Gastroesophageal sphincter (tissue), 4 donors: ENCODE results near the gene MOB3C. TPM values are rescaled to one million over a fixed set of nuclear protein-coding genes. Genes with fewer than 3 reads are reported as not detected.

Source experiments
- ATAC-seq: fragments of 150-250 bp; one replicate; pipeline ENCODE4 v1.9.1; 2016; ENCODE audit warnings: mild to moderate bottlenecking, moderate library complexity
- H3K27ac ChIP-seq, 4 donors: fragments of 200-600 bp; sonication (generic) in 3 of 4; 1 replicate in 3 of 4; 2 replicates in 1 of 4; pipeline ENCODE4 v1.5.1; 2016 to 2019
- H3K27me3 ChIP-seq: fragments of 200-600 bp; sonication (generic); one replicate; pipeline ENCODE4 v1.5.1; 2019
- H3K36me3 ChIP-seq, 2 donors: fragments of 200-600 bp; sonication (generic); one replicate each; pipeline ENCODE4 v1.5.1; 2019; ENCODE audit warnings: control low read depth in 1 of 2
- H3K4me1 ChIP-seq, 3 donors: fragments of 200-600 bp; sonication (generic); 1 replicate in 2 of 3; 2 replicates in 1 of 3; pipeline ENCODE4 v1.5.1; 2016 to 2019; ENCODE audit warnings: control low read depth in 2 of 3
- H3K4me3 ChIP-seq, 2 donors: fragments of 200-600 bp; sonication (generic); one replicate each; pipeline ENCODE4 v1.5.1; 2019; ENCODE audit warnings: mild to moderate bottlenecking in 1 of 2, moderate library complexity in 1 of 2
- H3K9me3 ChIP-seq, 3 donors: fragments of 200-600 bp; sonication (generic); one replicate each; pipeline ENCODE4 v1.5.1; 2017 to 2019; ENCODE audit warnings: control low read depth in 2 of 3
- CTCF ChIP-seq, 4 experiments: fragments of 200-600 bp in 2 of 4; fragments of 450-650 bp in 2 of 4; sonication (generic) in 1 of 4; IDR thresholded peaks; one replicate each; pipeline ENCODE4 v1.5.1; 2017 to 2019; ENCODE audit warnings: antibody characterized with exemption in 4 of 4, mild to moderate bottlenecking in 2 of 4, moderate library complexity in 2 of 4
- EP300 ChIP-seq: sonication (generic); formaldehyde crosslinking; IDR thresholded peaks from one replicate; pipeline ENCODE4 v1.6.1; 2017; ENCODE audit warnings: antibody characterized with exemption, mild to moderate bottlenecking
- POLR2A ChIP-seq, 2 donors: fragments of 450-650 bp; IDR thresholded peaks; one replicate each; pipeline ENCODE4 v1.6.1; 2017; ENCODE audit warnings: antibody characterized with exemption in 2 of 2, mild to moderate bottlenecking in 2 of 2, moderate library complexity in 1 of 2
- POLR2AphosphoS5 ChIP-seq: sonication (generic); formaldehyde crosslinking; IDR thresholded peaks from one replicate; pipeline ENCODE4 v1.6.1; 2017; ENCODE audit warnings: antibody characterized with exemption
- WGBS, 2 donors: methylation state at CpG; one replicate each; pipeline ENCODE4 v1.1.5; 2018; ENCODE audit warnings: low coverage in 1 of 2; 5-methylcytosine and 5-hydroxymethylcytosine counted together
- total RNA-seq, 4 donors: library from RNA; depleted of rRNA; stranded (reverse); fragments of >200 nt; gene quantifications; one replicate each; pipeline ENCODE4 v1.1.0, GENCODE V29; 2016

Gene MOB3C
- total RNA-seq, 4 donors from 2014 or later: 20.7 to 28.3 (median 23.2) TPM

- no peaks in the 10 kb centered on the region for H3K27me3 ChIP-seq
- peaks cover 0 to 46% (median 10%) of the 10 kb centered on the region in 3 donors for H3K4me1 ChIP-seq
- no peak for TF ChIP-seq POLR2A (IDR thresholded peaks at IDR 0.05)
- no peak for TF ChIP-seq POLR2AphosphoS5
- no peak for TF ChIP-seq EP300
- TF ChIP-seq CTCF (IDR thresholded peaks at IDR 0.05): no peak
- H3K27ac ChIP-seq: peak overlapping the region in 3 of 4 donors; percentile 29 to 67 (median 53)
- WGBS, 2 donors: 100% methylated on average over 2 of the region's 4 CpGs; no CpG with 5 or more reads in 1 of the 2 donors
- H3K4me3 ChIP-seq: no peak overlapping the region
- peaks cover 0 to 60% of the 10 kb centered on the region in 2 donors for H3K36me3 ChIP-seq
- H3K9me3 ChIP-seq: no peaks in the 10 kb centered on the region
- no peak for ATAC-seq
Observed at GRCh38 chr1:46569116-46569515, 47.5 kb downstream of the MOB3C start.

GRCh38 chr1:46568461-46568891 lies 48.1 kb downstream of the MOB3C start:
- Histone ChIP-seq H3K36me3 (peaks cover 0 to 60% of the 10 kb centered on the region in 2 donors), H3K4me3 (no peak overlapping the region), H3K4me1 (peaks cover 0 to 41% (median 10%) of the 10 kb centered on the region in 3 donors), H3K27ac (peak overlapping the region in 1 of 4 donors; percentile 53), H3K27me3 (no peaks in the 10 kb centered on the region), H3K9me3 (no peaks in the 10 kb centered on the region)
- no peak for TF ChIP-seq POLR2A (IDR thresholded peaks at IDR 0.05)
- no peak for TF ChIP-seq EP300
- TF ChIP-seq CTCF (IDR thresholded peaks at IDR 0.05): no peak
- no peak for TF ChIP-seq POLR2AphosphoS5
- 76 to 91% methylated on average over 6 of the region's 6 CpGs for WGBS, 2 donors
- ATAC-seq: no peak

GRCh38 chr1:46563341-46563740 lies 53.3 kb downstream of the MOB3C start:
- H3K36me3 ChIP-seq: peaks cover 0 to 89% of the 10 kb centered on the region in 2 donors
- WGBS, 2 donors: 54% methylated on average over 3 of the region's 4 CpGs; no CpG with 5 or more reads in 1 of the 2 donors
- no peak overlapping the region for H3K27ac ChIP-seq
- H3K4me3 ChIP-seq: no peak overlapping the region
- TF ChIP-seq EP300: no peak
- no peak for TF ChIP-seq POLR2AphosphoS5
- no peak for TF ChIP-seq CTCF (IDR thresholded peaks at IDR 0.05)
- TF ChIP-seq POLR2A (IDR thresholded peaks at IDR 0.05): no peak
- no peaks in the 10 kb centered on the region for H3K27me3 ChIP-seq
- H3K4me1 ChIP-seq: peaks cover 0 to 2% (median 0%) of the 10 kb centered on the region in 3 donors
- no peaks in the 10 kb centered on the region for H3K9me3 ChIP-seq
- ATAC-seq: no peak

DNA sequence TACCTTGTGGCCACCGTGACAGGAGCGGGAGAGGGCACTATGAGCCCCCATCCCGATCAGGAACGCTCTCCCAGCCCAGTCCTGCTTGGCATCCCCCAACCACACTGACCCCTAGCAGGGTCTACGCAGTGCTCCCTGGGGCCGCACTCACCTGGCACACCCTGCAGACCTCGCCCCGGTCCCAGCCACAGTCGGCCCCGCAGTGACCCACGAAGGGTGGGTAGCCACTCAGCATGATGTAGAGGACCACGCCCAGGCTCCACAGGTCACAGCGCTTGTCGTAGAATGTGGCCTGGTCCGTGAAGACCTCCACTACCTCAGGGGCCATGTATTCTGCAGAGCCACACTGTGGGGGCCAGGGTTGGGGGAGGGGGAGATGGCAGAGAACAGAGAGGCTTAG lies 54.1 kb downstream of the MOB3C start:
- 88 to 96% methylated on average over 4 to 5 of the region's 15 CpGs for WGBS, 2 donors
- H3K27ac ChIP-seq: no peak overlapping the region
- no peak for TF ChIP-seq EP300
- TF ChIP-seq CTCF (IDR thresholded peaks at IDR 0.05): no peak
- TF ChIP-seq POLR2AphosphoS5: no peak
- TF ChIP-seq POLR2A (IDR thresholded peaks at IDR 0.05): no peak
- no peaks in the 10 kb centered on the region for H3K27me3 ChIP-seq
- H3K4me1 ChIP-seq: no peaks in the 10 kb centered on the region
- peaks cover 0 to 90% of the 10 kb centered on the region in 2 donors for H3K36me3 ChIP-seq
- no peak for ATAC-seq
- H3K9me3 ChIP-seq: no peaks in the 10 kb centered on the region
- H3K4me3 ChIP-seq: no peak overlapping the region

- H3K36me3 ChIP-seq: peaks cover 0 to 66% of the 10 kb centered on the region in 2 donors
- H3K4me1 ChIP-seq: no peaks in the 10 kb centered on the region
- ATAC-seq: no peak
- H3K27ac ChIP-seq: no peak overlapping the region
- TF ChIP-seq EP300: no peak
- no peak for TF ChIP-seq POLR2A (IDR thresholded peaks at IDR 0.05)
- TF ChIP-seq POLR2AphosphoS5: no peak
- no peak for TF ChIP-seq CTCF (IDR thresholded peaks at IDR 0.05)
- no peaks in the 10 kb centered on the region for H3K9me3 ChIP-seq
- no peak overlapping the region for H3K4me3 ChIP-seq
- no peaks in the 10 kb centered on the region for H3K27me3 ChIP-seq
- WGBS, 2 donors: no CpG with 5 or more reads among the region's 8 CpGs
Observed at GRCh38 chr1:46558966-46559365, 57.6 kb downstream of the MOB3C start.
